ENCODE measurements around the gene FRMD5. TPM values are rescaled to one million over a fixed set of nuclear protein-coding genes. Genes with fewer than 3 reads are reported as not detected.

FRMD5 gene
- total RNA-seq, 1 experiment from 2014 or later = 3.9 TPM

GRCh38 chr15:43915631-43916325 is 279.3 kb downstream of the FRMD5 start:
- TF ChIP-seq CTCF (conservative IDR thresholded peaks at IDR 0.05) = no peak
- Histone ChIP-seq H3K4me2 (ENCODE audit: insufficient read depth, insufficient read length, low read length) (no peak overlapping the region), H3K56ac (ENCODE audit: insufficient read length, low read depth, low read length) (no peak overlapping the region), H2BK15ac (ENCODE audit: low read depth, low read length) (no peak overlapping the region), H4K91ac (ENCODE audit: insufficient read length, low read depth, low read length) (no peak overlapping the region), H3K4ac (ENCODE audit: low read depth, low read length) (no peak overlapping the region), H2AFZ (ENCODE audit: low read length) (no peak overlapping the region), H2BK20ac (ENCODE audit: low read depth, low read length, poor library complexity, severe bottlenecking) (no peak overlapping the region), H3K9ac (ENCODE audit: extremely low read depth, insufficient read length, low read length) (no peak overlapping the region), H3K79me1 (ENCODE audit: insufficient read depth, low read depth, low read length, poor library complexity, severe bottlenecking) (no peaks in the 10 kb centered on the region), H2AK5ac (ENCODE audit: insufficient read length, low read length) (no peak overlapping the region), H3K79me2 (ENCODE audit: insufficient read depth, low read length) (no peaks in the 10 kb centered on the region), H4K20me1 (ENCODE audit: control insufficient read depth, insufficient read depth, insufficient read length) (no peaks in the 10 kb centered on the region), H3K27ac (ENCODE audit: insufficient read length, low read depth, low read length) (no peak overlapping the region), H3K14ac (ENCODE audit: insufficient read depth, low read length) (no peak overlapping the region), H3K23me2 (ENCODE audit: insufficient read length, low read depth, low read length, poor library complexity, severe bottlenecking) (no peaks in the 10 kb centered on the region), H2BK12ac (ENCODE audit: insufficient read length, low read depth, low read length) (no peak overlapping the region), H3K27me3 (ENCODE audit: insufficient read depth, low read length) (no peaks in the 10 kb centered on the region), H4K5ac (ENCODE audit: insufficient read length, low read depth, low read length) (no peak overlapping the region), H3T11ph (ENCODE audit: low read length) (no peak overlapping the region), H3K23ac (ENCODE audit: insufficient read length, low read depth, low read length) (no peak overlapping the region), H4K8ac (replicated peaks; ENCODE audit: insufficient read length, low read depth, low read length) (no peak overlapping the region), H3K18ac (ENCODE audit: insufficient read length, low read depth, low read length) (no peak overlapping the region), H2BK5ac (ENCODE audit: insufficient read length, low read length) (no peak overlapping the region), H3K9me3 (ENCODE audit: control insufficient read depth, low read depth, low read length) (no peaks in the 10 kb centered on the region), H3K4me1 (ENCODE audit: insufficient read depth, low read length) (peaks cover 6% of the 10 kb centered on the region; the same call in 1 of the 2 replicates), H2BK120ac (ENCODE audit: low read depth, low read length, poor library complexity, severe bottlenecking) (no peak overlapping the region)
- Mint-ChIP-seq H3K9me3 (no peaks in the 10 kb centered on the region), H3K27ac (no peak overlapping the region; a peak in 1 of 7 replicates), H3K4me3 (no peak overlapping the region), H3K36me3 (ENCODE audit: insufficient read depth in 1 of 3, low read depth in 3 of 3) (peaks cover 9 to 12% (median 9%) of the 10 kb centered on the region in 3 experiments; a peak in 5 of 7 replicates), H3K4me1 (peaks cover 27% of the 10 kb centered on the region in 2 experiments), H3K27me3 (ENCODE audit: low read depth) (no peaks in the 10 kb centered on the region)
- DNase-seq = no peak
- WGBS (ENCODE audit: extremely low coverage, insufficient read length, low lambda C conversion rate) = no CpG with 5 or more reads among the region's 5 CpGs
